Sigmoid colon (tissue), 4 donors: Measurements from ENCODE around the gene PARP6.

Experiments
- CTCF ChIP-seq, 4 experiments: fragments of 450-650 bp in 3 of 4; fragments of 200-600 bp in 1 of 4; IDR thresholded peaks; one replicate each; pipeline ENCODE4 v1.5.1; 2016 to 2019; ENCODE audit warnings: antibody characterized with exemption in 4 of 4, mild to moderate bottlenecking in 3 of 4, moderate library complexity in 2 of 4
- EP300 ChIP-seq, 4 donors: sonication (generic); formaldehyde crosslinking; IDR thresholded peaks; one replicate each; pipeline ENCODE4 v1.6.1; 2017; ENCODE audit warnings: antibody characterized with exemption in 4 of 4
- POLR2A ChIP-seq, 2 donors: fragments of 450-650 bp; IDR thresholded peaks; one replicate each; pipeline ENCODE4 v1.6.1; 2016; ENCODE audit warnings: antibody characterized with exemption in 2 of 2, mild to moderate bottlenecking in 2 of 2, moderate library complexity in 2 of 2

- TF ChIP-seq CTCF (IDR thresholded peaks at IDR 0.05) (no peak), POLR2A (IDR thresholded peaks at IDR 0.05) (no peak), EP300 (IDR thresholded peaks at IDR 0.05) (no peak)
These were observed 2.6 kb downstream of the PARP6 start for GRCh38 chr15:72269739-72270138.
